GM21390 (cell line): ENCODE measurements around the gene SERPINH1.

Source experiments
- ATAC-seq: cut with Tn5 transposase; IDR thresholded peaks from one replicate; pipeline ENCODE4 v1.9.1; 2021; ENCODE audit not compliant: unreplicated experiment

Gene SERPINH1

GRCh38 chr11:75554258-75555022, 7.6 kb upstream of the SERPINH1 start:
- no peak for ATAC-seq

- no peak for ATAC-seq
Measured at GRCh38 chr11:75555079-75555811, 6.8 kb upstream of the SERPINH1 start.

- no peak for ATAC-seq
Measured at GRCh38 chr11:75556275-75556674, 5.8 kb upstream of the SERPINH1 start.

- no peak for ATAC-seq
Measured at GRCh38 chr11:75557666-75558494, 4.2 kb upstream of the SERPINH1 start.

GRCh38 chr11:75558939-75559843, 2.9 kb upstream of the SERPINH1 start:
- ATAC-seq: no peak

- no peak for ATAC-seq
Measured at GRCh38 chr11:75560644-75561043, 1.4 kb upstream of the SERPINH1 start.

- ATAC-seq: peak; percentile 16
Measured at GRCh38 chr11:75561426-75562047, 516 bp upstream of the SERPINH1 start.

GRCh38 chr11:75562836-75563484, 907 bp downstream of the SERPINH1 start:
- ATAC-seq: no peak

GRCh38 chr11:75563501-75563977, 1.5 kb downstream of the SERPINH1 start:
- ATAC-seq: no peak

- ATAC-seq: no peak
Measured at GRCh38 chr11:75563978-75564552, 2.0 kb downstream of the SERPINH1 start.

- no peak for ATAC-seq
Measured at GRCh38 chr11:75565221-75565814, 3.3 kb downstream of the SERPINH1 start.

GRCh38 chr11:75565916-75566762, 4.1 kb downstream of the SERPINH1 start:
- ATAC-seq: no peak

GRCh38 chr11:75566763-75567279, 4.8 kb downstream of the SERPINH1 start:
- ATAC-seq: no peak

- no peak for ATAC-seq
Measured at GRCh38 chr11:75567971-75568370, 5.9 kb downstream of the SERPINH1 start.

- no peak for ATAC-seq
Measured at GRCh38 chr11:75568616-75569219, 6.7 kb downstream of the SERPINH1 start.

GRCh38 chr11:75570559-75571139, 8.6 kb downstream of the SERPINH1 start:
- ATAC-seq: no peak

GRCh38 chr11:75571625-75572024, 9.6 kb downstream of the SERPINH1 start:
- ATAC-seq: no peak
